Lung (tissue), 14 donors: ENCODE data around the gene SPDYE18. TPM values are rescaled to one million over a fixed set of nuclear protein-coding genes. Genes with fewer than 3 reads are reported as not detected.
"Not testable (repeated sequence)": the region's sequence is repeated elsewhere in the genome, so short reads cannot be mapped to it uniquely, and the experiment has no call there.

Experiments
- ATAC-seq: fragments of 200-7000 bp; cut with Tn5 transposase; one replicate; pipeline ENCODE4 v1.9.1; 2020; ENCODE audit warnings: moderate number of reproducible peaks; ENCODE audit not compliant: insufficient read depth, low FRiP score
- DNase-seq, 3 donors: peaks; one replicate each; pipeline ENCODE4 v3.0.0-alpha.2; 2013 to 2017
- H3K27ac ChIP-seq, 2 donors: one replicate each; pipeline ENCODE4 v1.5.1; 2013; ENCODE audit warnings: mild to moderate bottlenecking in 2 of 2, moderate library complexity in 2 of 2, control low read depth in 1 of 2, inconsistent platforms in 1 of 2, low read depth in 1 of 2, low read length in 1 of 2
- H3K27me3 ChIP-seq, 3 donors: one replicate each; pipeline ENCODE4 v1.5.1; 2013; ENCODE audit warnings: low read length in 2 of 3; ENCODE audit not compliant: control insufficient read depth in 3 of 3, insufficient read depth in 3 of 3
- H3K36me3 ChIP-seq, 4 donors: one replicate each; pipeline ENCODE4 v1.5.1; 2013; ENCODE audit warnings: low read length in 4 of 4, mild to moderate bottlenecking in 1 of 4, moderate library complexity in 1 of 4; ENCODE audit not compliant: control insufficient read depth in 4 of 4, insufficient read depth in 4 of 4
- H3K4me1 ChIP-seq, 5 donors: one replicate each; pipeline ENCODE4 v1.5.1; 2013; ENCODE audit warnings: low read length in 5 of 5, mild to moderate bottlenecking in 2 of 5, moderate library complexity in 1 of 5; ENCODE audit not compliant: control insufficient read depth in 5 of 5, insufficient read depth in 5 of 5
- H3K4me3 ChIP-seq: one replicate; pipeline ENCODE4 v1.5.1; 2013; ENCODE audit warnings: mild to moderate bottlenecking, control low read depth, moderate library complexity
- H3K9ac ChIP-seq, 2 donors: one replicate each; pipeline ENCODE4 v1.5.1; 2013; ENCODE audit warnings: low read length in 2 of 2, control low read depth in 1 of 2; ENCODE audit not compliant: insufficient read depth in 1 of 2
- H3K9me3 ChIP-seq, 4 donors: one replicate each; pipeline ENCODE4 v1.5.1; 2013; ENCODE audit warnings: low read length in 3 of 4, mild to moderate bottlenecking in 1 of 4, moderate library complexity in 1 of 4; ENCODE audit not compliant: control insufficient read depth in 4 of 4, insufficient read depth in 3 of 4
- WGBS, 2 donors: extraction: QIAGEN DNeasy Blood & Tissue Kit; methylation state at CpG; one replicate each; pipeline ENCODE4 v1.1.7; 2013; 5-methylcytosine and 5-hydroxymethylcytosine counted together
- long read RNA-seq, 5 donors: transcript quantifications; one replicate each; lab custom pipeline, GENCODE V29; 2026
- polyA plus RNA-seq, 2 donors: library from polyadenylated mRNA; stranded (reverse); fragments of 200-250 nt; gene quantifications; one replicate each; pipeline ENCODE4 v1.2.1, GENCODE V29; 2013
- total RNA-seq, 2 donors: library from RNA; depleted of rRNA in 1 of 2; stranded (reverse); fragments of >200 nt in 1 of 2; gene quantifications; one replicate each; pipeline ENCODE4 v1.2.1, GENCODE V29; 2014 to 2021
- donor health status: Bipolar disorder and iron deficiency.
- donor health status: healthy.
- donor health status: DM: yes; HTN: yes; CAD: no.

SPDYE18 gene
- total RNA-seq (1 to 10 TPM in 1 of 2 donors, under 1 TPM in 1; 0.65 to 1.1 TPM), polyA plus RNA-seq (under 1 TPM; 0.18 to 0.49 TPM)
- long read RNA-seq, donor 1, partial matches to known transcripts = 5 of 5 reads
- long read RNA-seq, donor 1, other reads (novel, unspliced or antisense) = 0 of 5 reads
- long read RNA-seq, donor 2 = 0 reads
- long read RNA-seq, donor 3 = 0 reads
- long read RNA-seq, donor 4 = 0 reads
- long read RNA-seq, donor 5 = 0 reads

GRCh38 chr7:77062557-77062956 is at the start of gene SPDYE18:
Gene SPDYE18, minus strand, starts transcription at chr7:77062558. Its CDS starts 2,046 bp downstream, at chr7:77060512.
- not testable (repeated sequence) for H3K27ac ChIP-seq, ATAC-seq, H3K9me3 ChIP-seq, H3K4me1 ChIP-seq, DNase-seq, H3K9ac ChIP-seq, H3K36me3 ChIP-seq, H3K4me3 ChIP-seq, H3K27me3 ChIP-seq
- WGBS, 2 donors = 92 to 98% methylated on average over 3 to 4 of the region's 4 CpGs

GRCh38 chr7:77108362-77108761 is 46.0 kb upstream of the SPDYE18 start:
- not testable (repeated sequence) for DNase-seq, ATAC-seq
- 85 to 94% methylated on average over 1 of the region's 1 CpG for WGBS, 2 donors

GRCh38 chr7:77107659-77108058 is 45.3 kb upstream of the SPDYE18 start:
- not testable (repeated sequence) for H3K36me3 ChIP-seq, H3K9ac ChIP-seq, H3K4me1 ChIP-seq, H3K9me3 ChIP-seq, H3K4me3 ChIP-seq, ATAC-seq, H3K27me3 ChIP-seq, H3K27ac ChIP-seq
- 49 to 86% methylated on average over 3 of the region's 3 CpGs for WGBS, 2 donors
- DNase-seq = peak in 1 of 3 donors; percentile 26

More at GRCh38 chr7:77108362-77108761, 46.0 kb upstream of the SPDYE18 start:
- H3K4me1 ChIP-seq, H3K9me3 ChIP-seq, H3K27me3 ChIP-seq, H3K36me3 ChIP-seq, H3K27ac ChIP-seq, H3K4me3 ChIP-seq, H3K9ac ChIP-seq: not testable (repeated sequence)

GRCh38 chr7:77105904-77106303 is 43.5 kb upstream of the SPDYE18 start:
- H3K4me1 ChIP-seq, DNase-seq, H3K4me3 ChIP-seq, ATAC-seq, H3K9me3 ChIP-seq, H3K9ac ChIP-seq, H3K27me3 ChIP-seq, H3K36me3 ChIP-seq, H3K27ac ChIP-seq: not testable (repeated sequence)
- WGBS, 2 donors = 97 to 100% methylated on average over 3 of the region's 3 CpGs

GRCh38 chr7:77102671-77103070 is 40.3 kb upstream of the SPDYE18 start:
- not testable (repeated sequence) for H3K4me3 ChIP-seq, DNase-seq, H3K27me3 ChIP-seq, H3K36me3 ChIP-seq, H3K4me1 ChIP-seq, ATAC-seq, H3K9me3 ChIP-seq, H3K27ac ChIP-seq, H3K9ac ChIP-seq

- WGBS, 2 donors = 80 to 100% methylated on average over 1 of the region's 1 CpG
- DNase-seq, H3K27me3 ChIP-seq, ATAC-seq, H3K9ac ChIP-seq, H3K9me3 ChIP-seq, H3K4me3 ChIP-seq, H3K4me1 ChIP-seq, H3K36me3 ChIP-seq, H3K27ac ChIP-seq: not testable (repeated sequence)
These were observed 38.8 kb upstream of the SPDYE18 start for GRCh38 chr7:77101187-77101586.

- not testable (repeated sequence) for DNase-seq, H3K9me3 ChIP-seq, H3K36me3 ChIP-seq, H3K9ac ChIP-seq, H3K4me1 ChIP-seq, H3K27me3 ChIP-seq, ATAC-seq, H3K4me3 ChIP-seq, H3K27ac ChIP-seq
- WGBS, 2 donors = 90 to 96% methylated on average over 3 of the region's 3 CpGs
These were observed 38.1 kb upstream of the SPDYE18 start for GRCh38 chr7:77100501-77100900.

GRCh38 chr7:77092301-77092700 is 29.9 kb upstream of the SPDYE18 start:
- H3K27me3 ChIP-seq, H3K4me3 ChIP-seq, H3K27ac ChIP-seq, H3K4me1 ChIP-seq, ATAC-seq, H3K9me3 ChIP-seq, H3K36me3 ChIP-seq, DNase-seq, H3K9ac ChIP-seq: not testable (repeated sequence)
- WGBS, 2 donors = 42 to 43% methylated on average over 2 of the region's 2 CpGs
